ENCODE measurements around the gene GPR62. TPM values are rescaled to one million over a fixed set of nuclear protein-coding genes. Genes with fewer than 3 reads are reported as not detected.

Gene GPR62
- total RNA-seq, 2 donors from 2014 or later = 0.41 to 0.97 TPM

- Histone ChIP-seq H3K27me3 (replicated peaks; ENCODE audit: insufficient read depth) (no peaks in the 10 kb centered on the region), H3K36me3 (no peaks in the 10 kb centered on the region), H3K9me3 (no peaks in the 10 kb centered on the region), H3K4me1 (replicated peaks) (peaks cover 10% of the 10 kb centered on the region), H3K27ac (no peak overlapping the region), H3K4me3 (no peak overlapping the region)
- DNase-seq (ENCODE audit: low spot score) = no peak
- no peak for TF ChIP-seq POLR2AphosphoS5 (IDR thresholded peaks at IDR 0.05)
- TF ChIP-seq, protein P1, sequence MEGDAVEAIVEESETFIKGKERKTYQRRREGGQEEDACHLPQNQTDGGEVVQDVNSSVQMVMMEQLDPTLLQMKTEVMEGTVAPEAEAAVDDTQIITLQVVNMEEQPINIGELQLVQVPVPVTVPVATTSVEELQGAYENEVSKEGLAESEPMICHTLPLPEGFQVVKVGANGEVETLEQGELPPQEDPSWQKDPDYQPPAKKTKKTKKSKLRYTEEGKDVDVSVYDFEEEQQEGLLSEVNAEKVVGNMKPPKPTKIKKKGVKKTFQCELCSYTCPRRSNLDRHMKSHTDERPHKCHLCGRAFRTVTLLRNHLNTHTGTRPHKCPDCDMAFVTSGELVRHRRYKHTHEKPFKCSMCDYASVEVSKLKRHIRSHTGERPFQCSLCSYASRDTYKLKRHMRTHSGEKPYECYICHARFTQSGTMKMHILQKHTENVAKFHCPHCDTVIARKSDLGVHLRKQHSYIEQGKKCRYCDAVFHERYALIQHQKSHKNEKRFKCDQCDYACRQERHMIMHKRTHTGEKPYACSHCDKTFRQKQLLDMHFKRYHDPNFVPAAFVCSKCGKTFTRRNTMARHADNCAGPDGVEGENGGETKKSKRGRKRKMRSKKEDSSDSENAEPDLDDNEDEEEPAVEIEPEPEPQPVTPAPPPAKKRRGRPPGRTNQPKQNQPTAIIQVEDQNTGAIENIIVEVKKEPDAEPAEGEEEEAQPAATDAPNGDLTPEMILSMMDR (IDR thresholded peaks at IDR 0.05) = no peak
- TF ChIP-seq POLR2A (IDR thresholded peaks at IDR 0.05) = no peak
- intact Hi-C loops (cut with DNase I) = no loop called here
- 57% methylated on average over 12 of the region's 12 CpGs for WGBS
Measured at GRCh38 chr3:51963951-51964451, 8.8 kb downstream of the GPR62 start.

GRCh38 chr3:51964521-51964920 lies 9.3 kb downstream of the GPR62 start:
- Histone ChIP-seq H3K4me1 (replicated peaks) (peaks cover 10% of the 10 kb centered on the region), H3K27me3 (replicated peaks; ENCODE audit: insufficient read depth) (no peaks in the 10 kb centered on the region), H3K4me3 (no peak overlapping the region), H3K36me3 (no peaks in the 10 kb centered on the region), H3K27ac (no peak overlapping the region), H3K9me3 (no peaks in the 10 kb centered on the region)
- intact Hi-C loops (cut with DNase I) = no loop called here
- TF ChIP-seq, protein P1 (IDR thresholded peaks at IDR 0.05) = no peak
- no peak for TF ChIP-seq POLR2AphosphoS5 (IDR thresholded peaks at IDR 0.05)
- TF ChIP-seq POLR2A (IDR thresholded peaks at IDR 0.05) = no peak
- WGBS = 49% methylated on average over 4 of the region's 4 CpGs
- no peak for DNase-seq (ENCODE audit: low spot score)

GRCh38 chr3:51966016-51966415 lies 10.8 kb downstream of the GPR62 start:
- 38% methylated on average over 2 of the region's 2 CpGs for WGBS
- Histone ChIP-seq H3K27me3 (replicated peaks; ENCODE audit: insufficient read depth) (no peaks in the 10 kb centered on the region), H3K27ac (no peak overlapping the region), H3K4me1 (replicated peaks) (peaks cover 10% of the 10 kb centered on the region), H3K4me3 (no peak overlapping the region), H3K36me3 (no peaks in the 10 kb centered on the region), H3K9me3 (no peaks in the 10 kb centered on the region)
- no peak for DNase-seq (ENCODE audit: low spot score)
- TF ChIP-seq POLR2AphosphoS5 (IDR thresholded peaks at IDR 0.05) = no peak
- TF ChIP-seq, protein P1 (IDR thresholded peaks at IDR 0.05) = no peak
- TF ChIP-seq POLR2A (IDR thresholded peaks at IDR 0.05) = no peak
- intact Hi-C loops (cut with DNase I) = no loop called here

DNA sequence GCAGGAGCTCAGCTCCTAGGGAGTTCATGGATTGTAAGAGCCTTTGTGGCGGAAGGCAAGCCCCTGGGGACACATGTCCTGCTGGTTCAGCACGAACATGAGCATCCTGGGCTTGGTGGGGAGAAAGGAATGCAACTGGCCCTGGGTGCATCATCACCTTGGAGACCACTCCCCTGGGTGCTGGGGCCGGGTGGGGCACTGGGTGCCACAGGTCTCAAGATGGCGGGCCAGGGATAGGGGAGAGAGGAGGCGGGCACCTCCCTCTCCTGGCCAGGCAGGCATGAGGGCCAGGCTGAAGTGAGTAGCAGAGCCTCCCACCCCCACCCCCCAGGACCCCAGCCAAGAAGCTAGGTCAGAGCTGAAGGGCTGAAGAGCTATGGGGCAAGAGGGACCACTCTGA lies 11.3 kb downstream of the GPR62 start:
- H3K27me3 ChIP-seq (replicated peaks; ENCODE audit: insufficient read depth) = no peaks in the 10 kb centered on the region
- H3K9me3 ChIP-seq = no peaks in the 10 kb centered on the region
- H3K4me3 ChIP-seq = peak overlapping the region; percentile 63 to 83
- H3K27ac ChIP-seq = peak overlapping the region; percentile 84 to 93
- intact Hi-C loops (cut with DNase I) = no loop called here
- TF ChIP-seq POLR2AphosphoS5 (IDR thresholded peaks at IDR 0.05) (no peak), POLR2A (IDR thresholded peaks at IDR 0.05) (no peak)
- 40% methylated on average over 5 of the region's 5 CpGs for WGBS
- H3K4me1 ChIP-seq (replicated peaks) = peaks cover 10% of the 10 kb centered on the region
- DNase-seq (ENCODE audit: low spot score) = no peak
- no peaks in the 10 kb centered on the region for H3K36me3 ChIP-seq

DNA sequence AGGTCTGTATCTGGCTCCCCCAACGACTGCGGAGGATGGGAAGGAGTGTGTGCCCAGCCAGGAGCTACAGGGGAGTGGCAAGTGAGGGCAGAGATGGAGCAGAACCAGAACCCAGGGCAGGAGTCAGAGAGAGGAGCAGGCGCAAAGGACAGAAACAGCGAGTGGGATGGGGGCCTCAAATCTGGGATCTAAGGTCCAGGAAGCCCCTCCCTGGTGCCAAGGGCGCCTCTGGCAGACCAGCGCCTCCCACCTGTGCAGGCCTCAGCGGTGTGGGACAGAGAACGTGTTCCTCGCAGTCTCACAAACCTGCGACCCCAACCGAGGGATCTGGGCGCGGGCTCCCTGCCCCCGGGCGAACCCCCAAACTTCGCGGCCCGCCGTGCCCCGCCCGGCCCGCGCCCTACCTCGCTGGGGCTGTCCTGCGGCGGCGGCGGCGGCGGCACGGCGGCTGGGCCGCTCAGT lies 11.8 kb downstream of the GPR62 start:
- WGBS = 2% methylated on average over 33 of the region's 33 CpGs
- H3K9me3 ChIP-seq = no peaks in the 10 kb centered on the region
- no peaks in the 10 kb centered on the region for H3K27me3 ChIP-seq (replicated peaks; ENCODE audit: insufficient read depth)
- H3K36me3 ChIP-seq = no peaks in the 10 kb centered on the region
- peak overlapping the region; percentile 84 to 93 for H3K27ac ChIP-seq
- TF ChIP-seq, protein P1 (IDR thresholded peaks at IDR 0.05) = no peak
- TF ChIP-seq POLR2AphosphoS5 (IDR thresholded peaks at IDR 0.05) (no peak), POLR2A (IDR thresholded peaks at IDR 0.05) (no peak)
- intact Hi-C loops (cut with DNase I) = no loop called here
- H3K4me1 ChIP-seq (replicated peaks) = peaks cover 10% of the 10 kb centered on the region
- no peak for DNase-seq (ENCODE audit: low spot score)
- peak overlapping the region; percentile 63 to 83 for H3K4me3 ChIP-seq

Measured in prostate gland (tissue), 2 donors.